SU-DHL-6 (cell line): ENCODE measurements around the gene LRTM2.

Experiments
- H2AFZ ChIP-seq: fragments of 200-600 bp; sonication (generic); 2 replicates; pipeline ENCODE4 v1.6.1; 2014; ENCODE audit warnings: low read depth, mild to moderate bottlenecking, moderate library complexity, mixed read lengths, antibody characterized with exemption, low read length; ENCODE audit not compliant: severe bottlenecking
- H3F3A ChIP-seq: fragments of 200-600 bp; shearing (Covaris generic); 2 replicates; pipeline ENCODE4 v1.6.0; 2016; ENCODE audit warnings: antibody characterized with exemption, mild to moderate bottlenecking; ENCODE audit not compliant: insufficient read depth
- H3K27ac ChIP-seq: fragments of 200-600 bp; sonication (generic); 2 replicates; pipeline ENCODE4 v1.5.1; 2016; ENCODE audit warnings: low read depth, mild to moderate bottlenecking, low read length, moderate library complexity, mixed read lengths
- H3K27me3 ChIP-seq: fragments of 200-600 bp; sonication (generic), shearing (Covaris generic); 2 replicates; pipeline ENCODE4 v1.6.0; 2014; ENCODE audit warnings: mild to moderate bottlenecking, low read length
- H3K36me3 ChIP-seq: fragments of 200-600 bp; sonication (generic); 2 replicates; pipeline ENCODE4 v1.6.1; 2014; ENCODE audit warnings: mild to moderate bottlenecking, low read length, mixed read lengths
- H3K4me2 ChIP-seq: fragments of 300-600, 200-600 bp; shearing (Covaris generic), sonication (generic); 2 replicates; pipeline ENCODE4 v1.6.0; 2014; ENCODE audit warnings: low read length, low read depth, mild to moderate bottlenecking; ENCODE audit not compliant: poor library complexity, severe bottlenecking
- H3K4me3 ChIP-seq: fragments of 200-600 bp; sonication (generic); 2 replicates; pipeline ENCODE4 v1.5.1; 2014; ENCODE audit warnings: antibody characterized with exemption, low read length, mild to moderate bottlenecking, mixed read lengths; ENCODE audit not compliant: insufficient read depth, poor library complexity, severe bottlenecking
- H3K79me2 ChIP-seq: fragments of 200-600 bp; sonication (generic); 2 replicates; pipeline ENCODE4 v1.6.1; 2014; ENCODE audit warnings: mild to moderate bottlenecking, low read length, moderate library complexity; ENCODE audit not compliant: insufficient read depth
- H3K9ac ChIP-seq: fragments of 200-600 bp; sonication (generic); 2 replicates; pipeline ENCODE4 v1.7.0; 2014; ENCODE audit warnings: mild to moderate bottlenecking, low read length
- H3K9me2 ChIP-seq: fragments of 200-600 bp; sonication (generic); replicated peaks from 2 replicates; pipeline ENCODE4 v1.6.1; 2014; ENCODE audit warnings: low read length; ENCODE audit not compliant: insufficient read depth
- H3K9me3 ChIP-seq: fragments of 200-600 bp; sonication (generic); 2 replicates; pipeline ENCODE4 v1.6.1; 2014; ENCODE audit warnings: low read length, mixed read lengths; ENCODE audit not compliant: insufficient read depth
- H4K20me1 ChIP-seq: fragments of 200-600 bp; sonication (generic); 2 replicates; pipeline ENCODE4 v1.6.1; 2014; ENCODE audit warnings: low read depth, mild to moderate bottlenecking, antibody characterized with exemption, low read length, moderate library complexity, mixed read lengths
- EZH2phosphoT487 ChIP-seq: fragments of 200-600 bp; sonication (generic), shearing (Covaris generic); conservative IDR thresholded peaks from 2 replicates; pipeline ENCODE4 v1.6.1; 2018; ENCODE audit warnings: mild to moderate bottlenecking, antibody characterized with exemption, low read length, moderate library complexity, mixed read lengths
- TF ChIP-seq, protein P1 (sequence below): fragments of 200-600 bp; sonication (generic); IDR thresholded peaks from one replicate; pipeline ENCODE4 v1.5.1; 2017; ENCODE audit warnings: antibody characterized with exemption, mild to moderate bottlenecking, low read length, moderate library complexity; ENCODE audit not compliant: insufficient read depth, poor library complexity, severe bottlenecking

LRTM2 gene

DNA sequence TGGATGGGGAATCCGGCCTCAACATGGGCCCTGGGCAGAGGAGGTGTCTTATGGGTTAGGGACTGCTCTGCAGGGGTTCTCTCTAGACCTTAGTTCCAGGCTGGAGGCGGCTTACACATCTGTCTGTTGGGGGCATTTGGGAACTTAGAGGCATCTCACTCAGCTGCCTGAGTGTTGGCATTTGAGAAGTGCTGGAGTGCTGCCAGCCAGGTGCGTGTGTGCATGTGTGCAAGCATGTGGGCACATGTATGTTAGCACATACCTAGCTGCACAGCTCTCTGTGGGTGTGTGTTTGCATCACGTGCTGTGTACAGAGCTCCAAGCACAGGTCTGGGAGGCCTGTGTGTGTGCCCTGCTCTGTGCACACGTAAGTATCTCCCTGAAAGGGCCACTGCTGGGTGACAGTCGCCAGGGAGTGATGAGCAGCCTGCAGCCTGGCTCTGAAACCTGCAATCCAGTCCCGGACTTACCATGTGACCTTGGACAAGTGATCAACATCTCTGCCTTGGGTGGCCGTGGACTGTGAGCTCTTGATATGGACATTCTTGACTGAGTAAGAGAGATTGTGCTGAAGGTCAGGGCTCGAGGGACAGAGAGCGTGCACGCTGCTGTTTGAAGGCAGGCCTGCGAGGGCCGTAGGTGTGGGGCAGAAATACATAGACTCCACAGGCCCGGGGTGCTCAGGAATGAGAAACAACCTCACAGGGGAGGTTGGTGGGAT, 5.2 kb downstream of the LRTM2 start:
- H3K4me2 ChIP-seq, result no peak overlapping the region
- no peaks in the 10 kb centered on the region for H4K20me1 ChIP-seq
- H3F3A ChIP-seq, result no peaks in the 10 kb centered on the region
- no peaks in the 10 kb centered on the region for H3K9me2 ChIP-seq
- H3K9me3 ChIP-seq, result no peaks in the 10 kb centered on the region
- no peaks in the 10 kb centered on the region for H3K27me3 ChIP-seq
- no peak overlapping the region for H2AFZ ChIP-seq
- H3K79me2 ChIP-seq, result no peaks in the 10 kb centered on the region
- TF ChIP-seq, protein P1, sequence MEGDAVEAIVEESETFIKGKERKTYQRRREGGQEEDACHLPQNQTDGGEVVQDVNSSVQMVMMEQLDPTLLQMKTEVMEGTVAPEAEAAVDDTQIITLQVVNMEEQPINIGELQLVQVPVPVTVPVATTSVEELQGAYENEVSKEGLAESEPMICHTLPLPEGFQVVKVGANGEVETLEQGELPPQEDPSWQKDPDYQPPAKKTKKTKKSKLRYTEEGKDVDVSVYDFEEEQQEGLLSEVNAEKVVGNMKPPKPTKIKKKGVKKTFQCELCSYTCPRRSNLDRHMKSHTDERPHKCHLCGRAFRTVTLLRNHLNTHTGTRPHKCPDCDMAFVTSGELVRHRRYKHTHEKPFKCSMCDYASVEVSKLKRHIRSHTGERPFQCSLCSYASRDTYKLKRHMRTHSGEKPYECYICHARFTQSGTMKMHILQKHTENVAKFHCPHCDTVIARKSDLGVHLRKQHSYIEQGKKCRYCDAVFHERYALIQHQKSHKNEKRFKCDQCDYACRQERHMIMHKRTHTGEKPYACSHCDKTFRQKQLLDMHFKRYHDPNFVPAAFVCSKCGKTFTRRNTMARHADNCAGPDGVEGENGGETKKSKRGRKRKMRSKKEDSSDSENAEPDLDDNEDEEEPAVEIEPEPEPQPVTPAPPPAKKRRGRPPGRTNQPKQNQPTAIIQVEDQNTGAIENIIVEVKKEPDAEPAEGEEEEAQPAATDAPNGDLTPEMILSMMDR, result no peak
- TF ChIP-seq EZH2phosphoT487, result no peak
- no peak overlapping the region for H3K9ac ChIP-seq
- no peak overlapping the region for H3K27ac ChIP-seq
- no peaks in the 10 kb centered on the region for H3K36me3 ChIP-seq
- H3K4me3 ChIP-seq, result no peak overlapping the region

DNA sequence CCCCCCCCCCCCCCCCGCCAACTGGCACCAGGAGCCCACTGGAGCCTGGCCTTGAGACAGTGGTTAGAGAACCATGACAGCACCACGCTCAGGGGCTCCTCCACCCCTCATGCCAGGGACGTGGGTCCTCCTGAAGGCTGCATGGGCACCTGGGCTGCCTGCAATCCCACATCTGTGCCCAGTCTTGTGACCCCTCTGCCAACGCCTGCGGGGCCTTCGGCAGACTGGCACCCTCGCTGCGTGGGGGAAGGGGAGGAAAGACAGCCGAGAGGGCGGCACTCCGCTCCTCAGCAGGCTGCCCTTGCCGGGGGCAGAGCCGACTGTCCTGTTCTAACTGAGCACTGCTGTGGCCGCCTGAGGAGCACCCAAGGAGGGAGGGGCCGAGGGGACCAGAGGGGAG, 6.0 kb downstream of the LRTM2 start:
- no peak overlapping the region for H3K4me2 ChIP-seq
- H3K9me3 ChIP-seq, result no peaks in the 10 kb centered on the region
- no peak for TF ChIP-seq EZH2phosphoT487
- TF ChIP-seq, protein P1, result no peak
- H3K27ac ChIP-seq, result no peak overlapping the region
- no peaks in the 10 kb centered on the region for H4K20me1 ChIP-seq
- H3F3A ChIP-seq, result no peaks in the 10 kb centered on the region
- no peaks in the 10 kb centered on the region for H3K9me2 ChIP-seq
- no peaks in the 10 kb centered on the region for H3K79me2 ChIP-seq
- H3K27me3 ChIP-seq, result no peaks in the 10 kb centered on the region
- no peaks in the 10 kb centered on the region for H3K36me3 ChIP-seq
- no peak overlapping the region for H2AFZ ChIP-seq
- H3K4me3 ChIP-seq, result no peak overlapping the region
- H3K9ac ChIP-seq, result no peak overlapping the region

DNA sequence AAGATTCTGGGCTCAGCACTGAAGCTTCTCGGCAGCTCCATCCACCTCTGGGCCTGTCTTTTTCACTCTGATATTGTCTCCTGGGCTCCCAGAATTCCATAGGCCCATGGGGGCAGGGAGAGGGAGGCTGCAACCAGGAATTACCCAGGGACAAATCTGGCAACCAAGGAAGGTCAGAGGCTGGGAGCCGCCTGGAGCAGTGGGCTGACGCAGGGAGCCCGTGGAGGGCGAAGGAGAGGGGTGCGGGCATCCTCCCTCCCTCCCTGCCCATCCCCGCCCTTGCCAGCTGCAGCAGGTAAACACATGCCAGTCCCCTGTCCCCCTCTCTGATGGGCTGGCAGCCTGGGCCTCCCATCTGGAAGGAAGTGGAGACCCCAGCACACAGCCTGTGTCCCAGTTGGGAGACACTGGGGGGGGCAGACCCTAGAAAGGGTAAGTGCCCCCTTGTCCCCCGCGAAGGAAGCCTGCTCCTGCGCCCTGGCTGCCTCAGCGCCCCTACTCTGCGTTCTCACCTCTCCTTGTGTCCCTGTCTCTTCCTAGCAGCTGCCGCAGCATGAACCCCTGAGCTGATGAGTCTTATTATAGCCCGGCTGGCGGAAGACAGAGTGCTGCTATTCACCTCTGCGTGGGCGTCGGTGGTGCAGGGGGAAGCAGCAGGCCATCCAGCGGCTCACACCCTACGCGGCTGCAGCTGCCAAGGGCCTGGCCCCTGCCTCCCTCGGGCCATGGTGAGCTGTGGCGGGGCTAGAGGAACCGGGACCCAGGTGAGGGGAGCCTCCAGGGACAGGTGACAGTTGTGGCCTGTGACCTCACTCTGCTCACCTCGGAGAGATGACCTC, 6.7 kb downstream of the LRTM2 start:
- Histone ChIP-seq H3K4me3 (no peak overlapping the region), H3K27ac (no peak overlapping the region), H3F3A (no peaks in the 10 kb centered on the region), H3K79me2 (no peaks in the 10 kb centered on the region), H3K9me3 (no peaks in the 10 kb centered on the region), H4K20me1 (no peaks in the 10 kb centered on the region), H3K9ac (no peak overlapping the region), H3K4me2 (no peak overlapping the region), H2AFZ (no peak overlapping the region), H3K9me2 (no peaks in the 10 kb centered on the region), H3K36me3 (no peaks in the 10 kb centered on the region), H3K27me3 (no peaks in the 10 kb centered on the region)
- TF ChIP-seq EZH2phosphoT487, result no peak
- TF ChIP-seq, protein P1, result no peak
